ENCODE data around the gene LRAT.

LRAT gene

GRCh38 chr4:154778264-154778663 lies 34.5 kb downstream of the LRAT start:
- DNase-seq, result no peak

GRCh38 chr4:154779362-154779947 lies 35.7 kb downstream of the LRAT start:
- no peak for DNase-seq

GRCh38 chr4:154781126-154781982 lies 37.6 kb downstream of the LRAT start, which contains the start of gene RBM46:
Gene RBM46, plus strand, starts transcription at chr4:154781272. Its CDS starts 15,481 bp downstream, at chr4:154796753.
- DNase-seq, result no peak

GRCh38 chr4:154781983-154782293 lies 38.1 kb downstream of the LRAT start:
- DNase-seq, result no peak

Measured in activated naive CD4-positive, alpha-beta T cell treated with anti-CD3 and anti-CD28 coated beads, Interleukin-2, amount 50 U/mL, for 16 hours (primary cell).